ENCODE measurements around the gene FHDC1.

FHDC1 gene

GRCh38 chr4:152936446-152937335 lies 568 bp downstream of the FHDC1 start:
- DNase-seq (ENCODE audit: low spot score): peak; percentile 36

- DNase-seq (ENCODE audit: low spot score): peak; percentile 33
Observed at GRCh38 chr4:152937336-152938236, 1.5 kb downstream of the FHDC1 start.

GRCh38 chr4:152938237-152938947 lies 2.3 kb downstream of the FHDC1 start:
- no peak for DNase-seq (ENCODE audit: low spot score)

GRCh38 chr4:152939621-152940020 lies 3.5 kb downstream of the FHDC1 start:
- DNase-seq (ENCODE audit: low spot score): no peak

GRCh38 chr4:152940461-152940860 lies 4.3 kb downstream of the FHDC1 start:
- no peak for DNase-seq (ENCODE audit: low spot score)

GRCh38 chr4:152941411-152941810 lies 5.3 kb downstream of the FHDC1 start:
- no peak for DNase-seq (ENCODE audit: low spot score)

- no peak for DNase-seq (ENCODE audit: low spot score)
Observed at GRCh38 chr4:152942346-152942745, 6.2 kb downstream of the FHDC1 start.

- DNase-seq (ENCODE audit: low spot score): peak; percentile 83
Observed at GRCh38 chr4:152943672-152944071, 7.5 kb downstream of the FHDC1 start.

GRCh38 chr4:152944666-152945320 lies 8.7 kb downstream of the FHDC1 start:
- DNase-seq (ENCODE audit: low spot score): no peak

- no peak for DNase-seq (ENCODE audit: low spot score)
Observed at GRCh38 chr4:152945639-152946038, 9.5 kb downstream of the FHDC1 start.

GRCh38 chr4:152946446-152946845 lies 10.3 kb downstream of the FHDC1 start:
- DNase-seq (ENCODE audit: low spot score): no peak

- DNase-seq (ENCODE audit: low spot score): no peak
Observed at GRCh38 chr4:152947311-152947710, 11.2 kb downstream of the FHDC1 start.

GRCh38 chr4:152949930-152950329 lies 13.8 kb downstream of the FHDC1 start:
- DNase-seq (ENCODE audit: low spot score): no peak

- no peak for DNase-seq (ENCODE audit: low spot score)
Observed at GRCh38 chr4:152950402-152951274, 14.5 kb downstream of the FHDC1 start.

- no peak for DNase-seq (ENCODE audit: low spot score)
Observed at GRCh38 chr4:152951348-152951747, 15.2 kb downstream of the FHDC1 start.

GRCh38 chr4:152953514-152953913 lies 17.4 kb downstream of the FHDC1 start:
- no peak for DNase-seq (ENCODE audit: low spot score)

GRCh38 chr4:152954741-152955140 lies 18.6 kb downstream of the FHDC1 start:
- DNase-seq (ENCODE audit: low spot score): no peak

GRCh38 chr4:152956147-152956546 lies 20.0 kb downstream of the FHDC1 start:
- DNase-seq (ENCODE audit: low spot score): no peak

GRCh38 chr4:152956650-152957436 lies 20.7 kb downstream of the FHDC1 start:
- DNase-seq (ENCODE audit: low spot score): no peak

Data from AG08395 (cell line).